Stimulated activated CD8-positive, alpha-beta memory T cell treated with anti-CD3 and anti-CD28 coated beads, Interleukin-4, amount 100 ng/mL, for 48 hours (primary cell): ENCODE data around the gene UBXN11.
A peak's percentile ranks its signal among the peaks of the same experiment; 100 is the strongest.
"Not testable (repeated sequence)": the region's sequence is repeated elsewhere in the genome, so short reads cannot be mapped to it uniquely, and the experiment has no call there.

Source experiments
- DNase-seq: peaks from one replicate; pipeline ENCODE4 v3.0.0-alpha.2; 2020

Gene UBXN11

DNA sequence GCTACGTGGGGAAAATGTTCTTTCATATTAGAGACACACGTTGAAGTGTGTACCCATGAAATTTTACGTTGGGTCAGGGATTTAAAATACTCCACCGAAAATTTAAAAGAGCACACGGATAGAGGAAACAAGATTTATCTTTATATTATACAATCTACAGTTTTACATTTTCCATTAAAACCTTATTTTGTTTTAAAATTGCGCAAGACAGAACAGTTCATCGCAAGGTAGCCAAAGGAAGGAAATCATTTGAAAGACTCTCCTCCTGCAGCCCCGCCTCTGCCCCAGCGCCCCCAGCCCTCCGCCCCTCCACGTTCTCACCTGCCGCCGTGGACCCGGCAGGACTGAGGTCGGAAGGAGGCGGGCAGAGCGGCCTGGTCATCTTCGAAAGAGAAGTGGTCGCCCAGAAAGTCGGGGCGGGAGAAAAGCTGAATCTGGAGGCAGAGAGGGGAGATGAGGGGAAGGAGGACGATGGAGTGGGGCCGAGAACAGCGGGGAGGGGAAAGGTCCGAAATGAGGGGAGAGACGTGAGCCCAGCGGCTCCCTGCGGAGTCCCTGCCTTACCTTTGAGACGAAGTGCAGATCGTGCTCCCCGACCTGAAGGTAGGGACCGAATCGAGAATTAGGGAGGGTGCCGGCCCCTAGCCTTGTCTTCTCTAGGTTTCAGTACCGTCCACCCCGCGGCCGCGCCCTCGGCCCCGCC is 29.5 kb upstream of the UBXN11 start:
- DNase-seq = no peak

DNA sequence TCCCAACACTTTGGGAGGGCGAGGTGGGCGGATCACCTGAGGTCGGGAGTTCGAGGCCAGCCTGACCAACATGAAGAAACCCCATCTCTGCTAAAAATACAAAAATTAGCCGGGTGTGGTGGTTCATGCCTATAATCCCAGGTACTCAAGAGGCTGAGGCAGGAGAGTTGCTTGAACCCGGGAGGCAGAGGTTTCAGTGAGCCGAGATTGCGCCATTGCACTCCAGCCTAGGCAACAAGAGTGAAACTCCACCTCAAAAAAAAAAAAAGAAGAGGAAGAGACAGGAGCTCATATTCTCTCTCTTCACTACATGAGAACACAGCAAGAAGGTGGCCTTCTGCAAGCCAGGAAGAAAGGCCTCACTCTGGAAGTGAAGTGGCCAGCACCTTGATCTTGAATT is 26.9 kb upstream of the UBXN11 start:
- DNase-seq = not testable (repeated sequence)

DNA sequence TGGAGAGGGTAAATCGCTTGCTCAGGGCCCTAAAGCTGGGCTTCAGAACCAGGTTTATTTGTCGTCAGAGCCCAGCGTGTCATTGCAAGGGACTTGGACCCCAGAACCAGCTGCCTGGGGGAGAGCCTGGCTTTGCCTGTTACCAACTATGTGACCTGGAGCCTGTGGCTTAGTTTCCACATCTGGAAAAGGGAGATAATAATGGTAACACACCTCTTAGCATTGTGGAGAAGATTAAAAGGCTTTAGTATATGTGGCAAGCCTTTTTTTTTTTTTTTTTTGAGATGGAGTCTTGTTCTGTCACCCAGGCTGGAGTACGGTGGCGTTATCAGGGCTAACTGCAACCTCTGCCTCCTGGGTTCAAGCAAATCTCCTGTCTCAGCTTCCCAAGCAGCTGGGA is 23.8 kb upstream of the UBXN11 start:
- no peak for DNase-seq

DNA sequence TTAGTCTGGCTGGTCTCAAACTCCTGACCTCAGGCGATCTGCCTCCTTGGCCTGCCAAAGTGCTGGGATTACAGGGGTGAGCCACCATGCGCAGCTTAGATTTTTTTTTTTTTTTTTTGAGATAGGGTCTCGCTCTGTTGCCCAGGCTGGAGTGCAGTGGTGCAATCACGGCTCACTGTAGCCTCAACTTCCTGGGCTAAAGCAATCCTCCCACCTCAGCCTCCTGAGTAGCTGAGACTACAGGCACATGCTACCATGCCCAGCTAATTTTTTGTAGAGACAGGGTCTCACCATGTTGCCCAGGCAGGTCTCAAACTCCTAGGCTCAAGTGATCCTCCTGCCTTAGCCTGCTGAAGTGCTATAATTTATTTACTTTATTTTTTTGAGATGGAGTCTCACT is 22.9 kb upstream of the UBXN11 start:
- DNase-seq = not testable (repeated sequence)

DNA sequence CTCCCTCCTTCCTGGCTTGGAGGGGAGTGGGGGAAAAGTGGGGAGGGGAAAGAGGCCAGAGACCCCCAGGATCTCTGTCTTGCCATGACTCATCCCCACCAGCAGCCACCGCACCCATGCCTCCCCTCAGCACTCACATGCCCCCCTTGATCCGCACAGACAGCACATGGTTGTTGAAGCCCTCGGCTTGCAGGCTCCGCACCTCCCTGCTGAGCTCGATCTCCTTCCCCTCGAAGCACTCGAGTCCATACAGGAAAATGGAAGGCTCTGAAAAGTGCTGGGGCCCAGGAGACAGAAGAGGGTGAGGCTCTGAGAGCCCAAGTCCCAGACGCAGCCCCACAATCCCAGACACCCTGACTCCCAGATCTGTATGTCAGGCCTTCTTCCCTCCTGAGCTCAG is 22.2 kb upstream of the UBXN11 start:
- DNase-seq = no peak

DNA sequence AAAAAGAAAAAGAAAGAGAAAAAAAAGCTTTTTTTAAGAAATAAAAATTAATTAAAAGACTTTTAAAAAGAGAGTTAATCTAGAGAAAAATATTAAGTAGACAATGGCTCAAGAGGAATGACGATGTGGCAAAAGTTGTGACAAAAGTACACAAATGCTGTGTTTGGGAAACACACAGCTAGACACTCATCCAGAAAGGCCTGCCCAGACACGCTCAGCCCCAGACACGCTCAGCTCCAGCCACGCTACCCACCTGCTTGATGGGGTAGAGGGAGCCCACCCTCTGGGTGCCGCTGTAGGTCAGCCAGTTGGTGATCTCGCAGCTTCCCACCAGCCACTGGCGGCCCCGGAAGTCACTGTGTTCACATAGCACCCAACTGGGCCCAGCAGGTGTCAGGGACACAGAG is 21.5 kb upstream of the UBXN11 start:
- no peak for DNase-seq

DNA sequence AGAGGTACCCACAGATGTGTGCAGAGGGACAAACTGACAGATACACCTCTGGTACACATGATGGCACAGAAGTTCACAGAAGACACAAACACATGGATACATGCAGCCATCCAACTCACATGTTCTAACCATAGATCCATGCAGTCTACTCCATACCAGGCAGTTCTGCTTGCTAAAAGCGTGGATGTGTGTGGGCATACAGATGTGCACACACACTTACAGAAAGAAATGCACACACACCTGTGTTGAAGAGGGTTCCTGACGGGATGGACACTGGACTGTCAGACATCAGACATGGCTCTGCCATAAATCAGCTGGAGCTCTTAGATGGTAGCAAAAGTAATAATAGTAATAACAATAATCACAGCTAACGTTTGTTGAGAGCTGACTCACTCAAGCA is 18.1 kb upstream of the UBXN11 start:
- no peak for DNase-seq

DNA sequence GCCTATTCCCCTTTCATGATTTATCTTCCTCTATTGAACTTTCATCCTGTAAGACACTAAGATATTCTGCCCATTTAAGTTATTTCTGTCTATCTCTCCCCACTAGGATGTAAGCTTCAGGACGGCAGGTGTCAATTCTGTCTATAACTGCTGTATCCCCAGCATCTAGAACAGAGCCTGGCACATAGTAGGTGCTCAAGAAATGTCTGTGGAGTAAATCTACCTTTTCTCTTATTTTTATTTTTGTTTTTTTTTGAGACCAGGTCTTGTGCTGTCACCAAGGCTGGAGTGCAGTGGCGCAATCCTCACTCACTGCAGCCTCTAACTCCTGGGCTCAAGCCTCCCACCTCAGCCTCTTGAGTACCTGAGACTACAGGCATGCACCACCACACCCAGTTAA is 16.9 kb upstream of the UBXN11 start:
- DNase-seq = no peak

DNA sequence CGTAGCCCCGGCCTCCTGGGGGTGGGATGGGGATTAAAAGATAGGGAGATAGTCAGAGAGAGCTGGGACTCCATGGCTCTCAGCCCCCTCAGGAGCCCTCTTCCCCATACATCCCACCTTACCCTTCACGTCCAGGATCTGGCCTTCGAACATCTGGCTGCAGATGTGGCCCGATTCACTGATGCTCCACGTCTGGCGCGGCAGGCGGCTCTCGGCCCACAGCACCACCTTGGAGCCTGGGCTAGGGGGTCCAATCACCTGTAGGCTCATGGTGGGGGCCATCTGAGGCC is 15.6 kb upstream of the UBXN11 start:
- no peak for DNase-seq

DNA sequence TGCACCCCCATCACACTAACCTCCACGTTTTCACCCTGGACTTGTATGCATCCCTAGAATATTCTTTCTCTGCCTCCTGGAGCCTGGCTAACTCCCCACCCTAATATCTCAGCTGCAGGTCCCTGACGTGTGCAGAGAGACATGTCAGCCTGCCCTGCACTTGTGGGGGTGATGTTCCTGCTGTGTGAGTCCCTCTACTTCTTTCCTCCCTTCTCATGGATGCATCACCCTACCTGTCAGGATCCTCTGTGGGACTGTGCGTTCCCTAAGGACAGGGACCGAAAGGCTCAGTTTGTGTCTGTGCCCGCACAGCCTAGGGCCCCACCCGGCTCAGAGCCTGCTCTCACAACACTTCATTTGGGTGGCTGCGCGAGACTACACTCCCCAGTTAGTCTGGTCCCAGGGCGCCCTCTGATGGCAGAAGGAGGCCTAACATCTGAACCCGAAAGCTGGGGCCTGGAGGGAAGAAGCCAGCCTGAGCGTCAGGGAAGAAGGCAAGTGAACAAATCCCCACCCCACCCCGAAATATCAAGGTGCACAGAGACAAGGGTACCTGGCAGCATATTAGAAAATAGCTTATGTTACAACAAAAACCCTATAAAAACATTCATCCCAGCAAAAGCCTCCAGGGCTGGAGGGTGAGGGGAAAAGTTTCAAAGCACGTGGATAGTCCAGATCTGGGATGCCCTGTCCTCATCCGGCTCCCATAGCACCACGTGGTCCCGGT is 15.0 kb upstream of the UBXN11 start:
- DNase-seq = peak; percentile 100

DNA sequence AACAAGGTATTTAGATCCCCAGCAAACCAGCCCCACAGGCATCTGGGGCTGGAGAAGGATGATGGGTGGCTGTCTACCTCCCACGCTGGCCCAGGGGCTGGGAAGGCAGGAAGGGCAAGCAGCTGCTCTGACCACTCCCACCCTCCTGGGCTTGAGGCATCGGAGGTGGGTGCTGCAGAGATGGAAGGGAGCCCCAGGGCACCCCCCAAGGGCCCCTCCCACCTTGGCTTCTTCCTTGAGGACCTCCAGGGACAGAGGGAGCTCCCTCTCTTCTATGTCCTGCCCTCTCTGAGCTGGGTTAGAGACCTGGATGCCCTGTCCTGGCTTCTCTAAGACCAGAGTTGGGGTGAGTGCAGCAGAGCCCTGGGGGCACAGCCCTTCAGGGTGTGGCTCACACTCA is 14.5 kb upstream of the UBXN11 start:
- DNase-seq = peak; percentile 30

DNA sequence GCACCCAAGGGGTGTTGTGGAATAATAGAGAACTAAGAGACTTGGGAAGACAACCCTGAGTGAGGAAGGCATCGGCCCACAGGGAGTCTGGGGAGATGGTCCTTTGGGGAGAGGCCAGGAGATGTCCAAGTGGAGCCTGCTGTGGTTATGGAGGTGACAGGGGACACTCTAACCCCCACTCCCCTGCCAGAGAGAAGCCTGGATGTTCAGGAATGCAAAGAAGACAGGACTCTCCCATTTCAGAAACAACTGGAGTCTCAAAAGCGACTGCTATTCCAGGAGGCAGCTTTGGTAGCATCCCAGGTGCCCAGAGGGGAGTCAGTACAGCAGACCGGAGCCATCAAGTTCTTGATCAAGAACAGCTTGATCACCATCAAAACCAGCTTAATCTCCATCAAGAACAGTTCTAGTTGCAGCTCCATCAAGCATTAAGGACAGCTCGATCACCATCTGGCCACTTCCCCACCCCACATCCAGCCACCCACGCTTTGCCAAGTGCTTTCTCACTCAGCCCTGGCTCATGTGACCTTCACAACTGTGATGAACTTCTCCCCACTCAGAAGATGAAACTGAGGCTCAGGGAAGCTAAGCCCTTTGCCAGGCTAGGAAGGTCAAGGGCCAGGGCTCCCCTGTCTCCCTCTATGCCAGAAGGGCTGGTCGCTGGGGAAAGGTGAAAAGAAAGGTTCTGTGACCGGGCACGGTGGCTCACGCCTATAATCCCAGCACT is 12.1 kb upstream of the UBXN11 start:
- peak; percentile 73 for DNase-seq

DNA sequence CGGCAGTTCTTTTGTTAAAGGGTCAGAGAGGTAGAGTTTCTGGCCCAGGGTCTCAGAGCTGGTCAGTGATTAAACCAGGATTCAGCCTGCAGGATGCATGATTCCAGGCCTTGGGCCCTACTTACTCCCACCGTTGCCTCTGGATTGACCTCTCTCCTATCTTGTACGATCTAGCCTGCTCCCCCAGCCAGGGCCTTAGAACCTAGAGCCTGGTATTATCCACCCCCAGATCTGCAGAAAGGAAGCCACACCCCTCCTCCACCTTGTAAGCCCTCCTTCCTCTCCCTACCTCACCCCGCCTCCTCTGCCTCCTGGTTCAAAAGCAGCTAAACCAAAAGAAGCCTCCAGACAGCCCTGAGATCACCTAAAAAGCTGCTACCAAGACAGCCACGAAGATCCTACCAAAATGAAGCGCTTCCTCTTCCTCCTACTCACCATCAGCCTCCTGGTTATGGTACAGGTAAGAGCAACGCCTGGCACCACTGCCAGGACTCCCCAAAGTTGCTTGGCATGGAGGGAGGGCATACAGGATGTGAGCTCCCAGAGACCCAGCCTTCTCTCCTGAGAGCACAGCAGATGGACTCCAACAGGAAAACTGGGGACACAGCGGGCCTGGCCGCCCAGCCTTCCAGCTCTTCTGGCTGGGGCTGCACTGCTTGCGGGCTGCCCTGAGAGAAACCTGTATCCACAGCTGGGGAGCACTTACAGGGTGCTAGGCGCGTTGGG is 11.3 kb upstream of the UBXN11 start, which contains the start of gene CD52:
Gene CD52, plus strand, starts transcription at position 347 of the 726 bp plus-strand sequence. Its CDS starts 60 bp downstream, at position 407.
- peak; percentile 76 for DNase-seq

DNA sequence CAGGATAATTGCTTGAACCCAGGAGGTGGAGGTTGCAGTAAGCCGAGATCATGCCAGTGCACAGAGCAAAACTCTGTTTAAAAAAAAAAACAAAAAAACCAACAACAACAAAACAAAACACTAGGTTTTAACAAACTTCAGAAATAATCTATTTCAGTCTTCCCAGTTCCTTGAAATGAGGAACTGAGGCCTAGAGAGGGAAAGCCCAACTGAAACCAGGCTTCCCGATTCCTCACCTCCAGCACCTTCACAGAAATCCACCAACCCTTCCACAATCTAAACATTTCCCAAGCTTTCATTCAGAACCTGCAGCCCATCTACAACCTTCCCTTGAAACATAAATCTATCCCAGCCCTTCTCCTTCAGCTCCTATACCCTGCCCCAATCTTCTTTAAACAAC is 10.7 kb upstream of the UBXN11 start:
- DNase-seq = no peak

DNA sequence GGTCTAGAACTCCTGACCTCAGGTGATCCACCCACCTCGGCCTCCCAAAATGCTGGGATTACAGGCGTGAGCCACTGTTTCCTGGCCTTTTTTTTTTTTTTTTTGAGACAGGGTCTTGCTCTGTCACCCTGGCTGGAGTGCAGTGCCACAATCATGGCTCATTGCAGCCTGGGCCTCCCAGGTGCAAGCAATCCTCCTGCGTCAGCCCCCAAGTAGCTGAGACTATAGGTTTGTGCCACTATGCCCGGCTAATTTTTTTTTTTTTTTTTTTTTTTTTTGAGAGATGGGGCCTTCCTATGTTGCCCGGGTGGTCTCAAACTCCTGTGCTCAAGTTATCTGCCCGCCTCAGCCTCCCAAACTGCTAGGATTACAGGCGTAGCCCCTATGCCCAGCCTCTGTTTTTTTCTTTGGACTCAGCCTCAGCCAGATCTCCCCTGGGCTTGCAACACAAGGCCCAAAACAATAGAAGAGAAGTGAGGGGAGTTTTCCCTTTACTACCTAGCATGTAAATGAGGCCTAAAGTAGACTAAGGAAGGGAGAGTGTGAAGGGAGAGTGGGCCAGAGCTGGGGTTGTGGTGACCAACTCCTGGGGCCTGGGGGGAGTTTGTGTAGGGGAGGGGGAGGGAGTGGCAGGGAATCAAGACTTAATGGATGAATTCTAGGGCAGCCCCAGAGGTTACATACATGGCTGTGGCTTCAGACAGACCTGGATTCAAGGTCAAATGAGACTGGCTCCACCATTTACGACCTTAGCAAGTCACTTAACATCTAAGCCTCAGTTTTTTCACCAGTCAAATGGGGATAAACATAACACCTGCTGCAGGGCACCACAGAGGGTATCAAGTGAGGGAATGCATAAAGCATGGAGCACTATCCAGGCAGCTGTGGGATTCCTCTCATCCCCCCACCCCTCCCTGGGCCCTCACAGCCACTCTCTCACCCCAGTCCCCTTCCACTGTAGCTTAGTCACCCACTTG is 9.7 kb upstream of the UBXN11 start:
- no peak for DNase-seq

DNA sequence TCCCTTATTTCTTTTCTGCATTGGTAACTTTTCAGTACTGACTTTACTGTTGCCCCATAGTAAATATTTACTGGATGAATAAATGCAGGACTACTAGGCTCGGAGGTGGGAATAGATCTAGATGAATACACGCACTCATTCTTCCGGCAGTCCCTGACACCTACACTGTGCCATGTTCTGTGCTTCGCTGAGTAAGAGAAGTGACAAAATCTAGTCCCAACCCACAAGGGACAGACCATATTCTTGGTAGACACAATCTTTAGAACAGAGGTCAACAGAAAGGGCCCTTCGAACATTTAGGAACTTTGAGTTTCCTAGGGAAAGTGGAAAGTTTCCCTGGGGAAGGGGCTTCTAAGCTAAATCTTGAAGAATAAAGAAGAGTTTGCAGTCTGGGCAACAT is 8.1 kb upstream of the UBXN11 start:
- DNase-seq = no peak

DNA sequence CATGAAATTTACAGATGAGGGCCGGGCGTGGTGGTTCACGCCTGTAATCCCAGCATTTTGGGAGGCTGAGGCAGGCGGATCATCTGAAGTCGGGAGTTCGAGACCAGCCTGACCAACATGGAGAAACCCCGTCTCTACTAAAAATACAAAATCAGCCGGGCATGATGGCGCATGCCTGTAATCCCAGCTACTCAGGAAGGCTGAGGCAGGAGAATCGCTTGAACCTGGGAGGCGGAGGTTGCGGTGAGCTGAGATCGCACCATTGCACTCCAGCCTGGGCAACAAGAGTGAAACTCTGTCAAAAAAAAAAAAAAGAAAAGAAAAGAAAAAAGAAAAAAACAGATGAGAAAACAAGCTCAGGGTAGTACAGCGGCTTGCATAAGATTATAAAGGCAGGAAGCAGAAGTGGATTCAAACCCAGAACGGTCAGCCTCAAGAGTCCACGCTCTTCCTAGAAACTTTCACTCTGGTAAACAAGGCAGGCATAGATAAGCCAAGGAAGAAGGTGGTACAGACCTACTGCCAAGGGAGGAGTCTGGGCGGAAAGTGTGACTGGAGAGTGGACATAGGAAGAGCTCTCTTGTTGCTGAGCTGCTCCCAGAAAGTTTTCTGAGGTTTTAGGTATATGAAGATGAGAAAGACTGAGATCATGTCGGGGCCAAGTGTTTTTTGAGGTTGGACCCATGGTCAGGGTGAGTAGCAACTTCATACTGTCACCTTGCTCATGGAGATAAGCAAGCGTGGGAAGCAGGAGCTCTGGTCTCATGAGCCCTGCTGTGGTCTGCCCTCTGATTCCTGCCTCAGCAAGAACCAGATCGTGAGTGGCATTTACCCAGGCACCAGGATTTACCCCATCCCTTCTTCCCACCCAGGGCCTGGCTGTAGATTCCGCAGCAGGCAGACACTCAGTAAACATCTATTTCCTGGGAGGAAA is 1.8 kb upstream of the UBXN11 start:
- peak; percentile 59 for DNase-seq

DNA sequence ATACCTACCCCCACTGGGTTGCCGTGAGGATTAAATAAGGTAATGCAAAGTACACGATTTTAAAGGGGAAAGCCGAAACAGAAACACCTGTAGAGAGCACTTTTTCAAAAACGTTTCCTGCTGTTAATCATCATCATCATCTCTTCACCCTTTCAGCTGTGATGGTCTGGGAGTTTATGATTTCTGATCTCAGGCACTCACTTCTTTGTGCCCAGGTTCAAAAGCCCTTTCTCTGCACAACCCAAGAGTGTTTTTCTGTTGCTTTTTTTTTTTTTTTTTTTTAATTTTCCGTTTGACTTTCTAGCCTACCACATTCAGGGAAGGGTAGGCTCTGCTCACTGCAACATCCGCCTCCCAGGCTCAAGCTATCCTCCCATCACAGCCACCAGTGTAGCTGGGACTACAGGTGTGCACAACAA is 936 bp upstream of the UBXN11 start:
- no peak for DNase-seq

DNA sequence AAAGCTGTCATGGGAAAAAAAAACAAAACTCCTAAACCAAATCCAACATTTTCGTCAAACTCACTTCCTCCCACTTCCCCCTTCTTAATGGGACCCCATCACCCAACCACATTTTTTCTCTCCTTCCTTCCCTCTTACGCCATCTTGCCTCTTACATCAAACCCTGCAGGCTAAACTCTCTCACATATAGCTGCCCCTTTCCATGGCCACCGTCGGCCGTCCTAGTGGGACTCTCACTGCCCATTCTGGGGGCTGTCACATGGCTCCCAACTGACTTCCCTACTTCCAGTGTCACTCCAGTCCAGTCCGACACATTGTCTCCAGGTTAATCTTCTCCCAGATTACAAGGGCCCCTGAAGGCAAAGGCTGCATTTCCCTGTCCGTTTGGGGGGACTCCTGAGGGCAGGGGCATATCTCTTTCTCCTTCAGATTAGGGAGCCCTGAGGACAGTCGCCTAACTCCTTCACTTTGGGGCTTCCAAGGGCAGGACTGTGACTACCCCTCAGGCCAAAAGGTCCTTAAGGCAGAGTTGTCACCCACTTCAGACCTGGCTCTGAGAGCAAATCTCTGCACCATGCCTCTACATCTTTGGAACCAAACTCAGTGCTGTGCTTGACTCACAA is 658 bp downstream of the UBXN11 start:
- no peak for DNase-seq

DNA sequence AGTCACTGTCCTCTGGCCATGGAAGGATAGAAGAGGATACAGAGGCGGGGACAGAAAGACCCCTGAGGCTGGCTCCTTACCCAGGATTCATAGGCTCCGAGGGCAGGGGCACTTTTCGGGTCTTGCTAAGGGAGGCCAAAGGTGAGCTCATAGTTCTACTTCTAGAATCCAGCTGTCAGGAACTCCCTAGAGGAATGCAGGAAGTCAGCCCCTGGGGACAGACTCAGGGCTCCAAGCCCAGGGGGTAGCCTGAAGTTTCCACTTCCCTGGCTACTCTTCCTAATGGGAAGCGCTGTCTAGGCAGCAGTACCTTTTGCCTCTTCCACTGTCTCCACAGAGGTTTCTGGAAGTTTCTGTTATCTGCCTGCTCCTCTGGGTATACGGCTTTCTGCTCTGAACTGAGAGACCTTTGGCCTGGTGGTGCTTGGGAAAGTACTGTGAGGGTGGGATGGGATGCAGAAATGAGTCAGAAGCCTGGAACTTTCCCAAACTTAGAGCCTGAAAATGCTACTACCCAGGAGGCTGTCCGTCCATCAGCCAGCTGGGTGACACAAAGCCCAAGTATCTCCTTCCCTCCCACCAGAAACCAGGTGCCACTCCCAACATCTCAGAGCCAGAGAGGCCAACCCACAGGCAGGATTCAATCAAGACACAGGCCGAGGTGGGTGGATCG is 3.6 kb downstream of the UBXN11 start:
- DNase-seq = no peak
